ENCODE results near the gene TMEM74B.

DNA sequence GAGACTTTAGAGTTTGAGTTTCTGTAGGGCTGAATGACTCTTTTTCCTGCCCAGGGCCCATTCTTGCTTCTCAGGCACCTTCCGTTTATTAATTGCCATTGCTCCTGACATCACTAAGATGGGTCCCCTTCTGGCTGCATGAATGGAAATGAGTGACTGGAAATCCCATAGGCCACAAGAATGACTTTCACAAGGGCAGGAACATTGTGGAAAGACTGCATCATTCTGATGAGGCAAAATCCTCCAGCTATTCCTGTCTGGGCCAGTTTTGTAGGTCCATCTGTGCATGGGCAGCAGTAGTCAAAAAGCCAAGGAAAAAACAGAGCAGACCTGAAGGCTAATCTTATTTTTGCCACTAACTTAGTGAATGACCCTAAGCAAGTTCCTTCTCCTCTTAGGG lies 19.3 kb downstream of the TMEM74B start:
- TF ChIP-seq, protein P1, sequence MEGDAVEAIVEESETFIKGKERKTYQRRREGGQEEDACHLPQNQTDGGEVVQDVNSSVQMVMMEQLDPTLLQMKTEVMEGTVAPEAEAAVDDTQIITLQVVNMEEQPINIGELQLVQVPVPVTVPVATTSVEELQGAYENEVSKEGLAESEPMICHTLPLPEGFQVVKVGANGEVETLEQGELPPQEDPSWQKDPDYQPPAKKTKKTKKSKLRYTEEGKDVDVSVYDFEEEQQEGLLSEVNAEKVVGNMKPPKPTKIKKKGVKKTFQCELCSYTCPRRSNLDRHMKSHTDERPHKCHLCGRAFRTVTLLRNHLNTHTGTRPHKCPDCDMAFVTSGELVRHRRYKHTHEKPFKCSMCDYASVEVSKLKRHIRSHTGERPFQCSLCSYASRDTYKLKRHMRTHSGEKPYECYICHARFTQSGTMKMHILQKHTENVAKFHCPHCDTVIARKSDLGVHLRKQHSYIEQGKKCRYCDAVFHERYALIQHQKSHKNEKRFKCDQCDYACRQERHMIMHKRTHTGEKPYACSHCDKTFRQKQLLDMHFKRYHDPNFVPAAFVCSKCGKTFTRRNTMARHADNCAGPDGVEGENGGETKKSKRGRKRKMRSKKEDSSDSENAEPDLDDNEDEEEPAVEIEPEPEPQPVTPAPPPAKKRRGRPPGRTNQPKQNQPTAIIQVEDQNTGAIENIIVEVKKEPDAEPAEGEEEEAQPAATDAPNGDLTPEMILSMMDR (IDR thresholded peaks at IDR 0.05; ENCODE audit: control extremely low read depth in 1 of 3, insufficient read depth in 1 of 3, low read depth in 1 of 3, low read length in 3 of 3), result no peak
- TF ChIP-seq POLR2AphosphoS5 (IDR thresholded peaks at IDR 0.05; ENCODE audit: low read depth, low read length), result no peak
- TF ChIP-seq GABPA (IDR thresholded peaks at IDR 0.05; ENCODE audit: borderline replicate concordance, insufficient read depth, low read length), result no peak
- no peak for TF ChIP-seq JUND (IDR thresholded peaks at IDR 0.05; ENCODE audit: low read length)
- no peak for TF ChIP-seq RFX5 (IDR thresholded peaks at IDR 0.05; ENCODE audit: borderline replicate concordance, low read depth, low read length)
- TF ChIP-seq CHD2 (IDR thresholded peaks at IDR 0.05; ENCODE audit: low read length), result no peak
- no peak for TF ChIP-seq CHD1 (IDR thresholded peaks at IDR 0.05; ENCODE audit: low read depth, low read length)
- TF ChIP-seq SRF (IDR thresholded peaks at IDR 0.05; ENCODE audit: low read depth, low read length), result no peak
- no peak for TF ChIP-seq HDAC2 (IDR thresholded peaks at IDR 0.05; ENCODE audit: borderline replicate concordance in 1 of 2, low read depth in 2 of 2, low read length in 2 of 2)
- TF ChIP-seq POLR2A (IDR thresholded peaks at IDR 0.05; ENCODE audit: control extremely low read depth in 1 of 2, low read depth in 2 of 2, low read length in 2 of 2), result no peak
- TF ChIP-seq SIX5 (IDR thresholded peaks at IDR 0.05; ENCODE audit: low read depth, low read length), result no peak
- TF ChIP-seq, protein P2, sequence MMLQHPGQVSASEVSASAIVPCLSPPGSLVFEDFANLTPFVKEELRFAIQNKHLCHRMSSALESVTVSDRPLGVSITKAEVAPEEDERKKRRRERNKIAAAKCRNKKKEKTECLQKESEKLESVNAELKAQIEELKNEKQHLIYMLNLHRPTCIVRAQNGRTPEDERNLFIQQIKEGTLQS (IDR thresholded peaks at IDR 0.05; ENCODE audit: insufficient read depth, low read depth, low read length), result no peak
- TF ChIP-seq YY1 (IDR thresholded peaks at IDR 0.05; ENCODE audit: low read depth, low read length), result no peak
- TF ChIP-seq SP1 (IDR thresholded peaks at IDR 0.05; ENCODE audit: low read depth, low read length), result no peak
